NK-92 (cell line): ENCODE results near the gene CCT4.
"Not testable (repeated sequence)": the region's sequence is repeated elsewhere in the genome, so short reads cannot be mapped to it uniquely, and the experiment has no call there.

Experiments used
- DNase-seq: peaks from one replicate; lab custom pipeline; 2025; ENCODE audit not compliant: unreplicated experiment; lab: John Stamatoyannopoulos, UW

Gene CCT4

DNA sequence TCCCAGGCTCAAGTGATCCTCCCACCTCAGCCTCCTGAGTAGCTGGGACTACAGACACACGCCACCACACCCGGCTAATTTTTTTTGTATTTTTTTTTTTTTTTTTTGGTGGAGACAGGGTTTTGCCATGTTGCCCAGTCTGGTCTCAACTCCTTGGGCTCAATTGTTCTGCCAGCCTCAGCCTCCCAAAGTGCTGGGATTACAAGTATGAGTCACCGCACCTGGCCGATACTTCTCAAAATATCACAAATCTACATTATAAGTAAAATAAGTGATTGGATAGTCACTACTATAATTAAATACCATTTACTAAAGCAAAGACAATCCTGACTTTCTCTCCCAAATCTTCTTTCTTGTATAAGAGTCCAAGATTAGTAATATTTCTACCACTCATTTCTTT, 9.1 kb downstream of the CCT4 start:
- DNase-seq = not testable (repeated sequence)

DNA sequence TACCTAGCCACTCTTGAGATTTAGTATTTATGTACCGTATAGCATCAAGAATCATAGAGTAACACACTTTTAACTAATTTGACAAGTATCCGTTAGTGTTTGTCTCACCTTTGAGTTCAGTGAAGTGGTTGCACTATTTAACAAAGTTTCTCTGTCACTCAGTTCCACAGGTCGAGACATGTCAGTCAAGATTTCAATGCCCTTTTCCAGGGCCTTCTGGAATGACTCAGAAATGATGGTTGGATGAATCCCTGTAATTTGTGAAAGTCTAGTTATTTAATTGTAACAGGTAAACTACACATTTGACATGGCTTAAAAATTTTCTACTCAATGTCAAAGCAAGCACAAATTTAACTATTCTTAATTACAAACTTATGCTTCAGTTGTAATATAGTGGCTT, 9.7 kb downstream of the CCT4 start:
- no peak for DNase-seq

DNA sequence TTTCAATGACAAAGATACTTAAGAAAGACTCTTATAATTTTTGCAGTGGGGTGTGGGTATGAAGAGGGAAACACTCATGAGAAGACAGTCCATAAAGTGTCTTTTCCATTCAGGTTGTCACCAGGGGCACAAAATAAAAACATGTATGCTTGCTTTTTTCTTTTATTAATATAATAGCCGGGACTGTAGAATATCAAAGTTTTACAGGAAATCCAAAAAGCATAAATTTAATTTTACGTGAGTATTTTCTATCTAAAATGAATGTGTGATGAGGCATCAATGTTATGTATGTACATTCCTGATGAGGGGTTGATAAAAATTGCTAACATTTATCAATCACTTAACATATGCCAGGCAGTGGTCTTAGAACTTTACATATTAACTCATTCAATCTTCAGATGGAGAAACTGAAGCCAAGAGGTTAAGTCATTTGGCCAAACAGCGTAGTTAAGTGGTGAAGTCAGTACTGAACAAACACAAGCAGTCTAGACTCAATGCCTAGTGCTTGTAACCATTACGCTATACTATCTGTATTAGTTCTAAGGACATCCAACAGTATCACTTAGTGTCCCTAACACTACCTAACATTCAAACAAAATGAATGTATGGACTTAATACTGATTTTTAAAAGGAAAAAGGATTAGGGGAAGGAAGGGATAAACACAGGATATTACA, 10.7 kb downstream of the CCT4 start:
- DNase-seq = no peak

DNA sequence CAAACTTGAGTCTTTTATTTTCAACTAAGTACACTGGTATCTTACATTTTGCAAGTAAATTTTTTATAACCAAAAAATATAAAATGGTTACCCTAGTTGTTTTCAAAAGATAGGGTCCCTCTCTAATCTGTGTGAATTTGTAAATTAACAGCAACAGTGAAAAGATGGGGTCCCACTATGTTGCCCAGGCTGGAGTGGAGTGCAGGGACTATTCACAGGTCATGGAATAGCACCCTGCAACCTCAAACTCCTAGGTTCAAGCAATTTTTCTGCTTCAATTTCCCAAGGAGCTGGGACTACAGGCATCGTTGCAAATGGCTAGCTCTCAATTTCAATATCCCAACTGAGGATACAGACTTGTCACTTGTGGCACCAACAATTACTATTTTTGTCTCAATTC, 12.1 kb downstream of the CCT4 start:
- no peak for DNase-seq

DNA sequence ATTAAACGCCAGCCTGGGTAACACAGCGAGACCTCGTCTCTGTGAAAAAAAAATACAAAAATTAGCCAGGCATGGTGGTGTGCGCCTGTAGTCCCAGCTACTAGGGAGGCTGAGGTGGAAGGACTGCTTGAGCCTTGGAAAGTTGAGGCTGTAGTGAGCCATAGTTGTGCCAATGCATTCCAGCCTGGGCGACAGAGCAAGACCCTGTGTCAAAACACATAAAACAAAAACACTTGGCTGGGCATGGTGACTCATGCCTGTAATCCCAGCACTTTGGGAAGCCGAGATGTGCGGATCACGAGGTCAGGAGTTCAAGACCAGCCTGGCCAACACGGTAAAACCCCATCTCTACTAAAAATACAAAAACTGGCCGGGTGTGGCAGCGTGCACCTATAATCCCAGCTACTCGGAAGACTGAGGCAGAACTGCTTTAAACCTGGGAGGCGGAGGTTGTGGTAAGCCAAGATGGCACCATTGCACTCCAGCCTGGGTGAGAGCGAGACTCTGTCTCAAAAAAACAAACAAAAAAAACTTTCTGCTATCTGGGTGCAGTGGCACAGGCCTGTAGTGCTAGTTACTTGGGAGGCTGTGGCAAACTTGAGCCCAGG, 21.9 kb downstream of the CCT4 start:
- not testable (repeated sequence) for DNase-seq

DNA sequence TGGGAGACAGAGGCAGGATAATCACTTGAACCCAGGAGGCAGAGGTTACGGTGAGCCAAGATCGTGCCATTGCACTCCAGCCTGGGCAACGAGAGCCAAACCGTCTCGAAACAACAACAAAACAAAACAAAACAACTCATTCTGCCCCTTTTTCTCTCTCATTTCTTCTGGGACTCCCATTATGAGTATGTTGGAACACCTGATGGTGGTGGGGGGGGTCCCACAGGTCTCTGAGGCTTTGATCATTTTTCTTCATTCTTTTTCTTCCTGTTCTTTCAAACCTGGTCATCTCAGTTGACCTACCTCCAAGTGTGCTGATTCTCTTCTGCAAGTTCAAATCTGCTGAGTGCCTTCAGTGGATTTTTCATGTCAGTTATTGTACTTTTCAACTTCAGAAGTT, 26.4 kb downstream of the CCT4 start:
- DNase-seq = no peak

DNA sequence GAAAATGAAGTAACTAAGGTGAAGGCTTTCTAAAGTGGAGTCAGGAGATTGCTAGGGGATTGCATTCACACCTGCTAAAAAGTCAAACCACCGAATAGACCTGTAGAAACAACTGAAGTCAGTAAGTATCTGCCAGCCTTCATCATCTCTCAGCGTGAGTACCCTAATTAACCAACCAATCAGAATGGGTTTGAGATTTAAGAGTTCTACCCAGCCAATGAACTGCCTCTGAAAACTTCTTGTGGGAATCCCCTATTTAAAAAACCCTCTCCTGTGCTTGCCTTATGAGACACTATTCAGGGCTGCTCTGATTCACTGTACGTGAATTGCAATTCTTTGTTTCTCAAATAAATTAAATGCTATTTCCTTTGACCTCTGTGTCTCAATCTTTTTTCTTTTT, 31.2 kb downstream of the CCT4 start:
- no peak for DNase-seq

DNA sequence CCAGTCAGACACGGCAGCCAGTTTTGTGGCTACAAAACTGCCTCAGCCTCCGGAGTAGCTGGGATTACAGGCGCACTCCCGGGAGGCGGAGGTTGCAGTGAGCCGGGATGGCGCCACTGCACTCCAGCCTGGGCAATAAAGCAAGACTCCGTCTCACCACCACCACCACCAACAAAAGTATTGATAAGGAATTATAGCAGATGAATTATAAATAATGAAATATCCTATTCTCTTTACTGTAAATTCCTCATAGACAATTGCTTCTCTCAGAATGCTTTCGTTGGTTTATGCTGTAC, 33.2 kb downstream of the CCT4 start:
- no peak for DNase-seq

DNA sequence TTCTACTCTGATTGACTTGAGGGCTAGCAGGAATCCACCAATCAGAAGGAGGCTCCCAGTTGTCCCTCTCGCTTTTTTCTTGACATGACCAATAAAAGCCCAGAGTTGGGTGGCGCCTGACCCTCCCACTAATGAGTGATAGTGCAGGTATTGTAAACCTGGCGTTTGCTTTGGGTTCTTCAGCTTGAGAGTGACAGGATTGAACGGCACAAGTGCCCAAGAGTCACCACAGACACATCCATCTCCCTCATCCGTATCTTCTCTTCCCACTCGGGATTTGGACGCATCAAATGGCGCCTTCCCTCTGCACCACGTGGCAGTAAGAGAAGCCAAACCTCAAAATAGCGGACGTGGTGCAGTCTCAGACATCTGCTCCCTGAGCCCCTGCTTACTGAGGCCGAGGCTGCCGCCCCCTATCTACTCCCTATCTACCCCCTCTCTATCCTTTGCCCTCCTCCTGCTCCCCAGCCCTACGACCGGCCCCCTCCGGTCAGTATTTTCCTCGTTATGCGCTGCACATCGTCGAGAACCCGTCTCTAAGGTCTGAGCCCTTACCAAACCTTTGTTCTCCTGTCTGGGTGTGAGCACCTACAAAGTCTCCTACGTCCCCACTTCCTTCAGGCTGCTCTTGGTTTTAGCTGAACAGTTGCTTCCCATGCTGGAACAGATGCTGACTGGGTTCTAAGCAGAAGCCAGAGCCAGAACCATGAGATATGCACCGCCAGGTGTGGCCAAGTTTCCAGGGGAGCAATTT, 33.7 kb downstream of the CCT4 start:
- peak; percentile 45 for DNase-seq

DNA sequence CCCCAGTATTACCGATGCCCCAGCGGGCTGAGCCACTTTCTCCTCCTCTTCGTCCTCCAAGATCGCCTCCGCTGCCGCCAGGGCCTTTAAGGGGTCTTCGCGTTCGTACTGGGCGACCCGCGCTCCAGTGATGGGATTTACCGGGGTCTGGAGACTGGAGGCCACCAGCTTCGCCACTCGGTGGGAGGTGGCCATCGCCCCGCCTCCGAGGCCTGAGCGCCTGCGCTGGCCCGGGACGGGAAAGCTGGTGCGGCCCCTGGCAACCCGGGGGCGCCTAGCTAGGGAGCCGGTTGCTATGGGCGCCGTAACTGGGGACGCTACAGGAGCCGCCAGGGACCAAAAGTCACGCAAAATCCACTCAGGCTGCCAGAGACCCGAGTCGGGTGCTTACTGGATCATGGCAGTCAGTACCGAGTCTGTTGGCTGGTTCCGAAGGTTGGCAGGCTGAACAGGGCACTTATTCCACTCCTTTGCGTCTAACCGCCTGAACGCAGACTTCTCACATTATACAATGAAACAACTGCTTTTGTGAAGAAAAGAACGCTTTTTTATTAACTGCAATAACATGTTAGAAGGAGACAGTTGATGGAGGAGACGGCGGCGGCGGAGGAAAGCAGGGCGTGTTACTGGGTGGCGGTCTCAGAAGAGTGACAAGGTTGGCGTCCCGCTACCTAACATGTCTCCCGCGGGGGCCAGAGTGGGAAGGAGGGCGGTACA, 34.5 kb downstream of the CCT4 start, which contains the start of gene FAM161A:
FAM161A (minus strand) TSS at position 214 of the 717 bp plus-strand sequence; CDS start at position 195, 19 bp downstream.
- no peak for DNase-seq

DNA sequence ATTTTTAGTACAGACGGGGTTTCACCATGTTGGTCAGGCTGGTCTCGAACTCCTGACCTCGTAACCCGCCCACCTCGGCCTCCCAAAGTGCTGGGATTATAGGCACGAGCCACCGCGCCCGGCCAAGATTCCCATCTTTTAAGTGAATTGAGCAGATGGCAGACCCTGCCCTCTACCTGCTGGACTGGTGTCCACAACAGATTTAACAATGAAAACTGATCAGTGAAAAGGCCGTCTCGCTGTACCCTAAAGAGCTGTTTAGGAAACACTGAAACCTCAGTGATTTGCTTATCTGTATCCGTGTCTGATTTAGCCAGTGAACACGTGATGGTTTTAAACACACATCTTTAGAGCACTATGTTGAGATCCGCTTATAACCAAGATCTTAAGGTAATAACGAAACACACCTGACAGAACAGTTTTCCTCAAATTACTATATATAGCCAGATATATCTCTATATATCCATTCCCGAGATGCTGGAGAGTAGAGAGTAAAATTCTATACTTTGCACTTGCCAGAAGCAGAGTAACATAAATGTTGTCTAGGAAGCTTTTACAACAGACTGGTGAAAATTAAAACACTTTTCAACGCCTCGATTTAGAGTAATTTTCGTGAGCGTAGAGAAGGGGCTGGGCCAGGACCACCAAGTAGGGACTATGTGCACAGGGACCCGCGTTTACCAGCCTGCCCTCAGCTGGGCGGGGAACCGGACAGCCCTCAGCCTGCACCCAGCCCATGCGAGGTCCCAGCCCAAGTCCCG, 35.2 kb downstream of the CCT4 start:
- no peak for DNase-seq

DNA sequence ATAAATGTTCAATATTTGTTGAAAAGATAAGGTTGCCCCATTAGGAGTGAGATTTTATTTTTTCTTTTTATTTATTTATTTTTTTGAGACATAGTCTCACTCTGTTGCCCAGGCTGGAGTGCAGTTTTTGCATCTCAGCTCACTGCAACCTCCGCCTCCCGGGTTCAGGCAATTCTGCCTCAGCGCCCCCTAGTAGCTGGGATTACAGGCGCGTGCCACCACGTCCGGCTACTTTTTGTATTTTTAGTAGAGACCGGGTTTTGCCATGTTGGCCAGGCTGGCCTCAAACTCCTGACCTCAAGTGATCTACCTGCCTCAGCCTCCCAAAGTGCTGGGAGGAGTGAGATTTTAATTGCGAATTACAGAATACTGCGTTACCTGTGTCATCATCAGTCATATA, 37.2 kb downstream of the CCT4 start:
- DNase-seq = not testable (repeated sequence)

DNA sequence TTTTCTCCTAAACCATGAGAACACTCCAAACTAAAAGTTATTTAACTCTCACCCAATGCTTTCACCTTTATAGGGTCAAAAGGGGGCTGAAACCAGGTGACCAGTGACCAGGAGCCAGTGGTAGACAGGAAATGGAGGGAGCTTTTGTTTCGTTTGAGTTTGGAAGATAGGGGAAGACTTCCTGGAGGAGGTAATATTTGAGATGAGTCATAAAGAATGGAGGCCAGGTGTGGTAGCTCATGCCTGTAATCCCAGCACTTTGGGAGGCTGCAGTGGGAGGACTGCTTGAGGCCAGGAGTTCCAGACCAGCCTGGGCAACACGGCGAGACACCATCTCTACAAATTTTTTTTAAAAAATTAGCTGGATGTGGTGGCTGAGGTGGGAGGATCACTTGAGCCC, 43.1 kb downstream of the CCT4 start:
- no peak for DNase-seq

DNA sequence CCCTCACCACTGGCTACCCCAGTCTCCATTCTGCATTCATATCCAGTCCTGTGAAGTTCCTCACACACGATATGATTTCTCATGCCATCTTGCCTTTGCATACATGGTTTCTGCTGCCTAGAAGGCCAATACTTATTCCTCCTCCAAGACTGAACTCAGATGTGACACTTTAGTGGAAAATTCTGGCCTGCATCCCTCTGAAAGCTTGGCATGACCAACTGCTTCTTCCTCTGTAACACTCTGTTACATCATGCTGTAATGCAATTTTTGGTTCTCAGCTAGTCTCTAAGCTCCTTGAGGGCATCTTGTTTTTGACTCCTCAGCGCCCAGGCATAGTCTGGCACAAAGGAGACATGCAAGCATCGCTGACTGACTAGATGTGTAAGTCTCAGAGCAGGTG, 47.2 kb downstream of the CCT4 start:
- no peak for DNase-seq

DNA sequence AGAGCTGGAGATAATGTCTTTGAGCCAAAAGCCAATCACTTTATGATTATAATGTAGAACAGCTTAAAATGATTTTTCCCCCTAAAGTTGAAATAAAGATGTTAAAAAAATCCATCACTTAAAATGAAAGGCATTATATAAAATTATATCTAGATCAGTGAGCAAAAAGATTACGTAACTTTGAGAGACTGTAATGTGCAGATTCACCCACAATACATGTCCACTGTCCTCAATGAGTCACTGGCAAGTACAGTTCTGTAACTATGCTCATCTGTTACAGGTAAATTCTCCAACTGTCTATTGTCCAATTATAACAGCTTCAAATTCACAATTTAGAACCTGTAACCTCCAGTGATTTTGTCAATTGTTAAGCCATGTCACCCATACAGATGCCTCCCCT, 53.6 kb downstream of the CCT4 start:
- no peak for DNase-seq

DNA sequence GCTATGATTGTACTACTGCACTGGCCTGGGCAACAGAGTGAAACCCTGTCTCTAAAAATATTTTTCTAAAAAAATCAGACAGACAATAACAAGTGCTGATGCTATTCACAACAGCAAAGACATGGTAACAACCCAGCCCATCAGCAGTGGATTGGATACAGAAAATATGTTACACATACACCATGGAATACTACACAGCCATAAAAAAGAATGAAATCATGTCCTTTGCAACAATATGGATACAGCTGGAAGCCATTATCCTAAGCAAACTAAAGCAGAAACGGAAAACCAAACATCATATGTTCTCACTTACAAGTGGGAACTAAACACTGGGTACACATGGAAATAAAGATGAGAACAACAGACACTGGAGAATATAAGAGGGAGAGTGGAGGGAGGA, 54.5 kb downstream of the CCT4 start:
- no peak for DNase-seq

DNA sequence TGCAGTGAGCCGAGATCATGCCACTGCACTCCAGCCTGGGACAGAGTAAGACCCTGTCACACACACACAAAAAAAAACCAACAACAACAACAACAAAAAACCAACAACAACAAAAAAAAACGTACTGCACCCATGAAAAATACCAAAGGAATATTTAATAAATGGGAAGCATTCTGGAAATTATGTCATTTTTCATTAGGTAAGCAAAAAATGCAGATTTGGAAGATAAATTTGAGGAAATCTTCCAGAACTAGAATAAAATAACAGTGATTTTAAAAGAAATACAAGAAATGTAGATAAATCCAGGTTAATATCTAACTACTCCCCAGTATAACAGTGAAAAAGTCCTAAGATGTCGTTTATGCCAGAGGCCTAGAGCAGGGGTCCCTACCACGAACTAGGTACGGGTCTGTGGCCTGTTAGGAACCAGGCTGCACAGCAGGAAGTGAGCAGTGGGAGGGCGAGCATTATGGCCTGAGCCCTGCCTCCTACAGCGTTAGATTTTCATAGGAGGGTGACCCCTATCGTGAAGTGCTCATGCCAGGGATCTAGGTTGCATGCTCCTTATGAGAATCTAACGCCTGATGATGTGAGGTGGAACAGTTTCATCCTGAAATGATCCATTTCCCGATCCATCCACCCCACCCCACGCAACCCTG, 56.1 kb downstream of the CCT4 start:
- DNase-seq = no peak

DNA sequence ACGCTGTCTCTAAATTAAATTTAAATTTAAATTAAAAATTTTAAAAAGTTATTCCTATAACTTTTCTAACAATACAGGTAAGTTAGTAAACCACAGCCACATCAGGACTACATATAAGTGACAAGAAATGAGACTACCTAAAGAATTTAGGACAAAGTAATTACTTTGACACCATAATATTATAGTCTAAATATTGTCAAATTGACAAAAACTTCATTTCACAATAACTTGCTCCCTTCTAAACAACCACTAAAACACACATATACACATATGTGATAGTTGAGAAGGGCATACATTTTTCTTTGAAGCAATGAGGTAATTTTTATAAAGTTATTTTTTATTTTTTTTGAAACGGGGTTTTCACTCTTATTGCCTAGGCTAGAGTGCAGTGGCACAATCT, 66.2 kb downstream of the CCT4 start:
- no peak for DNase-seq
